ENCODE measurements around the gene EPB41L2.
A peak's percentile ranks its signal among the peaks of the same experiment; 100 is the strongest.

The EPB41L2 gene

GRCh38 chr6:130885392-130886192 lies 177.5 kb downstream of the EPB41L2 start:
- TF ChIP-seq CTCF (IDR thresholded peaks at IDR 0.05; ENCODE audit: control insufficient read depth, insufficient read depth, low read depth, low read length, missing control alignments), result peak; percentile 79
- no peak overlapping the region for H3K4me3 ChIP-seq (ENCODE audit: control insufficient read depth, low read depth, low read length)
- DNase-seq (ENCODE audit: low read depth), result no peak

GRCh38 chr6:130882370-130882769 lies 180.7 kb downstream of the EPB41L2 start:
- DNase-seq (ENCODE audit: low read depth), result no peak
- no peak for TF ChIP-seq CTCF (IDR thresholded peaks at IDR 0.05; ENCODE audit: control insufficient read depth, insufficient read depth, low read depth, low read length, missing control alignments)

GRCh38 chr6:130879826-130880225 lies 183.2 kb downstream of the EPB41L2 start:
- no peak for DNase-seq (ENCODE audit: low read depth)
- TF ChIP-seq CTCF (IDR thresholded peaks at IDR 0.05; ENCODE audit: control insufficient read depth, insufficient read depth, low read depth, low read length, missing control alignments), result no peak
- no peak overlapping the region for H3K4me3 ChIP-seq (ENCODE audit: control insufficient read depth, low read depth, low read length)

More at GRCh38 chr6:130882370-130882769, 180.7 kb downstream of the EPB41L2 start:
- H3K4me3 ChIP-seq (ENCODE audit: control insufficient read depth, low read depth, low read length), result no peak overlapping the region

- DNase-seq (ENCODE audit: low read depth), result no peak
- no peak overlapping the region for H3K4me3 ChIP-seq (ENCODE audit: control insufficient read depth, low read depth, low read length)
- TF ChIP-seq CTCF (IDR thresholded peaks at IDR 0.05; ENCODE audit: control insufficient read depth, insufficient read depth, low read depth, low read length, missing control alignments), result no peak
These were observed 189.3 kb downstream of the EPB41L2 start for GRCh38 chr6:130873746-130874145.

GRCh38 chr6:130872250-130873095 lies 190.6 kb downstream of the EPB41L2 start:
- peak; percentile 93 for TF ChIP-seq CTCF (IDR thresholded peaks at IDR 0.05; ENCODE audit: control insufficient read depth, insufficient read depth, low read depth, low read length, missing control alignments)
- H3K4me3 ChIP-seq (ENCODE audit: control insufficient read depth, low read depth, low read length), result no peak overlapping the region
- DNase-seq (ENCODE audit: low read depth), result no peak

GRCh38 chr6:130870179-130870880 lies 192.7 kb downstream of the EPB41L2 start:
- H3K4me3 ChIP-seq (ENCODE audit: control insufficient read depth, low read depth, low read length), result no peak overlapping the region
- no peak for DNase-seq (ENCODE audit: low read depth)
- TF ChIP-seq CTCF (IDR thresholded peaks at IDR 0.05; ENCODE audit: control insufficient read depth, insufficient read depth, low read depth, low read length, missing control alignments), result no peak

Measured in AG09309 (cell line).